HCT116 (cell line): Measurements from ENCODE around the gene AGAP1. TPM values are rescaled to one million over a fixed set of nuclear protein-coding genes. Genes with fewer than 3 reads are reported as not detected.

ENCODE experiments used
- ATAC-seq: fragments of 200-7000 bp; cut with Tn5 transposase; 2 replicates; pipeline ENCODE4 v1.9.1; 2020; ENCODE audit warnings: mild to moderate bottlenecking, moderate library complexity
- BruUV-seq: library from RNA; stranded (reverse); fragments of 400-500 nt; replicated peaks from 2 replicates; lab custom pipeline; 2021; lab: Mats Ljungman, UMichigan
- CTCF ChIA-PET: fragments of 300-600 bp; sonication (Branson Sonifier 250); formaldehyde crosslinking; loops from one replicate; lab custom pipeline; 2021; ENCODE audit warnings: antibody characterized with exemption; lab: Charles Lee
- POLR2A ChIA-PET: fragments of 300-600, 350-600 bp; sonication (Branson Sonifier 250); formaldehyde crosslinking; loops from one replicate; lab custom pipeline; 2021; ENCODE audit warnings: antibody characterized with exemption; lab: Charles Lee
- RAD21 ChIA-PET, 2 experiments: fragments of 300-600 bp; sonication (Branson Sonifier 250); formaldehyde crosslinking; loops; one replicate each; lab custom pipeline; 2023; ENCODE audit warnings: low total read pairs in 2 of 2; ENCODE audit not compliant: uncharacterized antibody in 2 of 2, unreplicated experiment in 2 of 2, low non-redundant PET in 1 of 2; lab: Charles Lee
- DNase-seq: peaks from one replicate; pipeline ENCODE4 v3.0.0-alpha.2; 2010; ENCODE audit warnings: low read depth, low spot score
- H2AFZ ChIP-seq: fragments of 200-600 bp; shearing (Covaris generic), sonication (generic); 2 replicates; pipeline ENCODE4 v1.6.1; 2017; ENCODE audit warnings: low read depth, mixed run types, mixed read lengths, antibody characterized with exemption, low read length; ENCODE audit not compliant: poor library complexity, severe bottlenecking
- H3K27ac ChIP-seq: 2 replicates; pipeline ENCODE4 v1.5.1; 2012; ENCODE audit warnings: low read depth, low read length
- H3K27me3 ChIP-seq: fragments of 200-600 bp; sonication (generic); 2 replicates; pipeline ENCODE4 v1.6.1; 2016; ENCODE audit warnings: mixed run types, low read length, mixed read lengths; ENCODE audit not compliant: insufficient read depth
- H3K36me3 ChIP-seq, 2 experiments: fragments of 200-500 bp in 1 of 2; fragments of 200-600 bp in 1 of 2; sonication (Bioruptor generic) in 1 of 2; sonication (generic) in 1 of 2; 2 replicates each; pipeline versions ENCODE4 v1.5.1 to v1.6.1; 2014 to 2016; ENCODE audit warnings: low read length in 2 of 2, inconsistent platforms in 1 of 2, mixed read lengths in 1 of 2, mixed run types in 1 of 2; ENCODE audit not compliant: insufficient read depth in 2 of 2, control insufficient read depth in 1 of 2
- H3K4me1 ChIP-seq, 2 experiments: fragments of 200-600 bp in 1 of 2; sonication (generic) in 1 of 2; 2 replicates each; pipeline versions ENCODE4 v1.5.1 to v1.6.1; 2012 to 2017; ENCODE audit warnings: low read length in 2 of 2, inconsistent platforms in 1 of 2, mild to moderate bottlenecking in 1 of 2, mixed read lengths in 1 of 2, mixed run types in 1 of 2, moderate library complexity in 1 of 2; ENCODE audit not compliant: insufficient read depth in 2 of 2, control insufficient read depth in 1 of 2
- H3K4me2 ChIP-seq: fragments of 200-600 bp; sonication (generic); 2 replicates; pipeline ENCODE4 v1.6.1; 2017; ENCODE audit warnings: mixed run types, low read length, mixed read lengths
- H3K4me3 ChIP-seq, 2 experiments: fragments of 200-600 bp in 1 of 2; sonication (generic) in 1 of 2; replicated peaks in 1 of 2; 2 replicates each; pipeline ENCODE4 v1.5.1; 2011 to 2016; ENCODE audit warnings: low read length in 2 of 2, control low read depth in 1 of 2, low read depth in 1 of 2, mild to moderate bottlenecking in 1 of 2, mixed read lengths in 1 of 2, mixed run types in 1 of 2
- H3K79me2 ChIP-seq: fragments of 200-600 bp; sonication (generic); 2 replicates; pipeline ENCODE4 v1.6.1; 2017; ENCODE audit warnings: mild to moderate bottlenecking, mixed run types, low read length, moderate library complexity, mixed read lengths; ENCODE audit not compliant: insufficient read depth
- H3K9ac ChIP-seq: fragments of 200-600 bp; sonication (generic); 2 replicates; pipeline ENCODE4 v1.6.1; 2016; ENCODE audit warnings: low read length, mixed read lengths
- H3K9me2 ChIP-seq: fragments of 200-600 bp; sonication (generic), shearing (Covaris generic); 2 replicates; pipeline ENCODE4 v1.6.1; 2017; ENCODE audit warnings: mixed run types, mild to moderate bottlenecking, moderate library complexity; ENCODE audit not compliant: insufficient read depth
- H3K9me3 ChIP-seq, 2 experiments: fragments of 200-500 bp in 1 of 2; fragments of 200-600 bp in 1 of 2; sonication (Bioruptor generic) in 1 of 2; sonication (generic) in 1 of 2; 2 replicates each; pipeline ENCODE4 v1.6.1; 2014 to 2017; ENCODE audit warnings: low read length in 2 of 2, mixed read lengths in 2 of 2, inconsistent platforms in 1 of 2, low read depth in 1 of 2, mild to moderate bottlenecking in 1 of 2, mixed run types in 1 of 2, moderate library complexity in 1 of 2; ENCODE audit not compliant: control insufficient read depth in 1 of 2, insufficient read depth in 1 of 2
- H4K20me1 ChIP-seq: fragments of 200-600 bp; sonication (generic), shearing (Covaris generic); 2 replicates; pipeline ENCODE4 v1.6.1; 2017; ENCODE audit warnings: mixed run types, mild to moderate bottlenecking, moderate library complexity; ENCODE audit not compliant: insufficient read depth
- CBX3 ChIP-seq: IDR thresholded peaks from 2 replicates; pipeline ENCODE4 v1.6.1; 2012; ENCODE audit warnings: low read depth
- CEBPB ChIP-seq: IDR thresholded peaks from 2 replicates; pipeline ENCODE4 v1.6.1; 2012; ENCODE audit warnings: low read depth
- EZH2phosphoT487 ChIP-seq: fragments of 200-600 bp; IDR thresholded peaks from 2 replicates; pipeline ENCODE4 v1.6.1; 2018; ENCODE audit warnings: antibody characterized with exemption, borderline replicate concordance
- JUND ChIP-seq: IDR thresholded peaks from 2 replicates; pipeline ENCODE4 v1.6.1; 2012
- RAD21 ChIP-seq: IDR thresholded peaks from 2 replicates; pipeline ENCODE4 v1.6.1; 2012; ENCODE audit warnings: low read depth, mild to moderate bottlenecking
- SP1 ChIP-seq: IDR thresholded peaks from 2 replicates; pipeline ENCODE4 v1.6.1; 2012; ENCODE audit warnings: low read depth
- SRF ChIP-seq: IDR thresholded peaks from 2 replicates; pipeline ENCODE4 v1.6.1; 2012; ENCODE audit warnings: low read depth
- YY1 ChIP-seq: IDR thresholded peaks from 2 replicates; pipeline ENCODE4 v1.6.1; 2011; ENCODE audit warnings: low read length, low read depth, moderate library complexity, mild to moderate bottlenecking; ENCODE audit not compliant: insufficient replicate concordance; ENCODE audit errors: extremely low read depth
- ZFX ChIP-seq: fragments of 450-650 bp; IDR thresholded peaks from 2 replicates; pipeline ENCODE4 v1.6.1; 2017
- intact Hi-C: fragments of 100-400 bp; cut with micrococcal nuclease; formaldehyde crosslinking; loops from 2 replicates; pipeline ENCODE4 v1.10.0; 2022
- total RNA-seq: library from RNA; stranded (reverse); gene quantifications from one replicate; pipeline ENCODE4 v1.2.1, GENCODE V29; 2021; ENCODE audit not compliant: unreplicated experiment
- TF ChIP-seq, protein P1 (sequence below): IDR thresholded peaks from 2 replicates; pipeline ENCODE4 v1.6.1; 2012; ENCODE audit warnings: low read depth
- TF ChIP-seq, protein P2 (sequence below), 3 experiments: fragments of 200-600 bp in 1 of 3; sonication (generic) in 1 of 3; IDR thresholded peaks in 2 of 3; conservative IDR thresholded peaks in 1 of 3; 2 replicates each; pipeline ENCODE4 v1.5.1; 2012 to 2017; ENCODE audit warnings: low read depth in 2 of 3, low read length in 2 of 3, antibody characterized with exemption in 1 of 3, borderline replicate concordance in 1 of 3, control low read depth in 1 of 3, mild to moderate bottlenecking in 1 of 3, mixed read lengths in 1 of 3, mixed run types in 1 of 3, moderate library complexity in 1 of 3; ENCODE audit not compliant: insufficient read depth in 1 of 3
- TF ChIP-seq, protein P3 (sequence below): IDR thresholded peaks from 2 replicates; pipeline ENCODE4 v1.6.1; 2012

Gene AGAP1
- total RNA-seq, 1 experiment from 2014 or later = 43.8 TPM

DNA sequence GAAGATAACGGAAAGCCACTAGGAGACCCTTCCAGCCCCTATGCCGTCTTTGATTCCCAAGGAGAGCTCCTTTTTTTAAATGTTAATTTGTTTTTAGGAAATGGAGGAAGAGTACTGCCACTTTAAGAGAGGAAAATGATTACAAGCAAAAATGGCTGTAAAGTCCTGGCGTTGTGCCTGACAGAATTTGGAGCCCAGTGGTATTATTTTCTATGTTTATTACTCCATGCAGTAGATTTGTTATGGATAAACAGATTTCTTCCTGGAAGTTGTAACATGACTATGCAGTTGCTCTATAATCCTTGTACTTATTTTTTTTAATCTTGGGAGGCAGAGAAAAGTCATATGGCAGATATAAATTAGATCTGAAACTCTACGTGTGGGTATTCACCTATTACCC lies 533.0 kb downstream of the AGAP1 start:
- H3K79me2 ChIP-seq = no peaks in the 10 kb centered on the region
- ChIA-PET CTCF (no interaction called here), POLR2A (no interaction called here), RAD21 (no interaction called here)
- BruUV-seq = no TSS peak
- intact Hi-C loops = no loop called here
- H2AFZ ChIP-seq = no peak overlapping the region
- no peak overlapping the region for H3K4me2 ChIP-seq
- H3K36me3 ChIP-seq = no peaks in the 10 kb centered on the region
- TF ChIP-seq, protein P1, sequence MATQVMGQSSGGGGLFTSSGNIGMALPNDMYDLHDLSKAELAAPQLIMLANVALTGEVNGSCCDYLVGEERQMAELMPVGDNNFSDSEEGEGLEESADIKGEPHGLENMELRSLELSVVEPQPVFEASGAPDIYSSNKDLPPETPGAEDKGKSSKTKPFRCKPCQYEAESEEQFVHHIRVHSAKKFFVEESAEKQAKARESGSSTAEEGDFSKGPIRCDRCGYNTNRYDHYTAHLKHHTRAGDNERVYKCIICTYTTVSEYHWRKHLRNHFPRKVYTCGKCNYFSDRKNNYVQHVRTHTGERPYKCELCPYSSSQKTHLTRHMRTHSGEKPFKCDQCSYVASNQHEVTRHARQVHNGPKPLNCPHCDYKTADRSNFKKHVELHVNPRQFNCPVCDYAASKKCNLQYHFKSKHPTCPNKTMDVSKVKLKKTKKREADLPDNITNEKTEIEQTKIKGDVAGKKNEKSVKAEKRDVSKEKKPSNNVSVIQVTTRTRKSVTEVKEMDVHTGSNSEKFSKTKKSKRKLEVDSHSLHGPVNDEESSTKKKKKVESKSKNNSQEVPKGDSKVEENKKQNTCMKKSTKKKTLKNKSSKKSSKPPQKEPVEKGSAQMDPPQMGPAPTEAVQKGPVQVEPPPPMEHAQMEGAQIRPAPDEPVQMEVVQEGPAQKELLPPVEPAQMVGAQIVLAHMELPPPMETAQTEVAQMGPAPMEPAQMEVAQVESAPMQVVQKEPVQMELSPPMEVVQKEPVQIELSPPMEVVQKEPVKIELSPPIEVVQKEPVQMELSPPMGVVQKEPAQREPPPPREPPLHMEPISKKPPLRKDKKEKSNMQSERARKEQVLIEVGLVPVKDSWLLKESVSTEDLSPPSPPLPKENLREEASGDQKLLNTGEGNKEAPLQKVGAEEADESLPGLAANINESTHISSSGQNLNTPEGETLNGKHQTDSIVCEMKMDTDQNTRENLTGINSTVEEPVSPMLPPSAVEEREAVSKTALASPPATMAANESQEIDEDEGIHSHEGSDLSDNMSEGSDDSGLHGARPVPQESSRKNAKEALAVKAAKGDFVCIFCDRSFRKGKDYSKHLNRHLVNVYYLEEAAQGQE = no peak
- TF ChIP-seq EZH2phosphoT487 (no peak), ZFX (no peak), SRF (no peak), CBX3 (no peak), CEBPB (no peak), SP1 (no peak), RAD21 (no peak), YY1 (no peak), JUND (no peak)
- TF ChIP-seq, protein P2, sequence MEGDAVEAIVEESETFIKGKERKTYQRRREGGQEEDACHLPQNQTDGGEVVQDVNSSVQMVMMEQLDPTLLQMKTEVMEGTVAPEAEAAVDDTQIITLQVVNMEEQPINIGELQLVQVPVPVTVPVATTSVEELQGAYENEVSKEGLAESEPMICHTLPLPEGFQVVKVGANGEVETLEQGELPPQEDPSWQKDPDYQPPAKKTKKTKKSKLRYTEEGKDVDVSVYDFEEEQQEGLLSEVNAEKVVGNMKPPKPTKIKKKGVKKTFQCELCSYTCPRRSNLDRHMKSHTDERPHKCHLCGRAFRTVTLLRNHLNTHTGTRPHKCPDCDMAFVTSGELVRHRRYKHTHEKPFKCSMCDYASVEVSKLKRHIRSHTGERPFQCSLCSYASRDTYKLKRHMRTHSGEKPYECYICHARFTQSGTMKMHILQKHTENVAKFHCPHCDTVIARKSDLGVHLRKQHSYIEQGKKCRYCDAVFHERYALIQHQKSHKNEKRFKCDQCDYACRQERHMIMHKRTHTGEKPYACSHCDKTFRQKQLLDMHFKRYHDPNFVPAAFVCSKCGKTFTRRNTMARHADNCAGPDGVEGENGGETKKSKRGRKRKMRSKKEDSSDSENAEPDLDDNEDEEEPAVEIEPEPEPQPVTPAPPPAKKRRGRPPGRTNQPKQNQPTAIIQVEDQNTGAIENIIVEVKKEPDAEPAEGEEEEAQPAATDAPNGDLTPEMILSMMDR (IDR thresholded peaks at IDR 0.05 in 2 of 3, conservative IDR thresholded peaks at IDR 0.05 in 1 of 3; ENCODE audit: borderline replicate concordance in 1 of 3, insufficient read depth in 1 of 3, low read depth in 2 of 3, low read length in 2 of 3) = no peak
- TF ChIP-seq, protein P3, sequence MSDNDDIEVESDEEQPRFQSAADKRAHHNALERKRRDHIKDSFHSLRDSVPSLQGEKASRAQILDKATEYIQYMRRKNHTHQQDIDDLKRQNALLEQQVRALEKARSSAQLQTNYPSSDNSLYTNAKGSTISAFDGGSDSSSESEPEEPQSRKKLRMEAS = no peak
- no peaks in the 10 kb centered on the region for H3K4me1 ChIP-seq
- ATAC-seq (no peak), DNase-seq (no peak)
- H3K4me3 ChIP-seq = no peak overlapping the region
- no peaks in the 10 kb centered on the region for H3K9me3 ChIP-seq
- H3K27ac ChIP-seq = no peak overlapping the region
- no peaks in the 10 kb centered on the region for H3K9me2 ChIP-seq
- H3K9ac ChIP-seq = no peak overlapping the region
- H4K20me1 ChIP-seq = no peaks in the 10 kb centered on the region
- no peaks in the 10 kb centered on the region for H3K27me3 ChIP-seq
